ENCODE data around the gene SV2B. TPM values are rescaled to one million over a fixed set of nuclear protein-coding genes. Genes with fewer than 3 reads are reported as not detected.
"Not testable (repeated sequence)": the region's sequence is repeated elsewhere in the genome, so short reads cannot be mapped to it uniquely, and the experiment has no call there.

Gene SV2B
- 2.6 TPM for total RNA-seq (ENCODE audit: insufficient read depth, low replicate concordance)

GRCh38 chr15:91099995-91100813, at the start of gene SV2B:
SV2B (plus strand) TSS chr15:91100257; CDS start chr15:91226264, 126,007 bp downstream.
- peak; percentile 32 for DNase-seq (ENCODE audit: low spot score)

GRCh38 chr15:91051248-91051647, 48.8 kb upstream of the SV2B start:
- no peak for DNase-seq (ENCODE audit: low spot score)

GRCh38 chr15:91054816-91055215, 45.2 kb upstream of the SV2B start:
- DNase-seq (ENCODE audit: low spot score) = no peak

GRCh38 chr15:91055548-91056331, 44.3 kb upstream of the SV2B start:
- DNase-seq (ENCODE audit: low spot score) = peak; percentile 67

- DNase-seq (ENCODE audit: low spot score) = no peak
These were observed 38.8 kb upstream of the SV2B start for GRCh38 chr15:91061230-91061629.

- no peak for DNase-seq (ENCODE audit: low spot score)
These were observed 38.1 kb upstream of the SV2B start for GRCh38 chr15:91061997-91062396.

GRCh38 chr15:91065505-91065904, 34.6 kb upstream of the SV2B start:
- no peak for DNase-seq (ENCODE audit: low spot score)

- DNase-seq (ENCODE audit: low spot score) = no peak
These were observed 33.0 kb upstream of the SV2B start for GRCh38 chr15:91067036-91067435.

GRCh38 chr15:91068436-91068835, 31.6 kb upstream of the SV2B start:
- no peak for DNase-seq (ENCODE audit: low spot score)

- DNase-seq (ENCODE audit: low spot score) = no peak
These were observed 31.1 kb upstream of the SV2B start for GRCh38 chr15:91068966-91069365.

- no peak for DNase-seq (ENCODE audit: low spot score)
These were observed 29.2 kb upstream of the SV2B start for GRCh38 chr15:91070872-91071271.

GRCh38 chr15:91072161-91072560, 27.9 kb upstream of the SV2B start:
- no peak for DNase-seq (ENCODE audit: low spot score)

GRCh38 chr15:91073077-91073476, 27.0 kb upstream of the SV2B start:
- no peak for DNase-seq (ENCODE audit: low spot score)

- DNase-seq (ENCODE audit: low spot score) = no peak
These were observed 26.3 kb upstream of the SV2B start for GRCh38 chr15:91073768-91074167.

GRCh38 chr15:91075739-91076138, 24.3 kb upstream of the SV2B start:
- DNase-seq (ENCODE audit: low spot score) = no peak

GRCh38 chr15:91077029-91077428, 23.0 kb upstream of the SV2B start:
- DNase-seq (ENCODE audit: low spot score) = no peak

GRCh38 chr15:91093866-91094265, 6.2 kb upstream of the SV2B start:
- not testable (repeated sequence) for DNase-seq (ENCODE audit: low spot score)

GRCh38 chr15:91098451-91098850, 1.6 kb upstream of the SV2B start:
- no peak for DNase-seq (ENCODE audit: low spot score)

- DNase-seq (ENCODE audit: low spot score) = peak; percentile 2
These were observed 452 bp upstream of the SV2B start for GRCh38 chr15:91099616-91099994.

- DNase-seq (ENCODE audit: low spot score) = peak; percentile 2
These were observed 954 bp downstream of the SV2B start for GRCh38 chr15:91100814-91101607.

GRCh38 chr15:91101608-91101920, 1.5 kb downstream of the SV2B start:
- no peak for DNase-seq (ENCODE audit: low spot score)

Data from umbilical cord (tissue), 2 donors.